Stomach (tissue), 4 donors: ENCODE data around the gene SNN.

Experiments
- CTCF ChIP-seq, 7 experiments: fragments of 450-650 bp in 4 of 7; fragments of 200-600 bp in 3 of 7; sonication (generic) in 3 of 7; IDR thresholded peaks; one replicate each; pipeline ENCODE4 v1.5.1; 2016 to 2019; ENCODE audit warnings: antibody characterized with exemption in 7 of 7, control low read depth in 2 of 7, mild to moderate bottlenecking in 1 of 7
- POLR2A ChIP-seq, 4 donors: fragments of 450-650 bp; IDR thresholded peaks; one replicate each; pipeline ENCODE4 v1.6.1; 2016; ENCODE audit warnings: antibody characterized with exemption in 4 of 4, control low read depth in 2 of 4, mild to moderate bottlenecking in 1 of 4, moderate library complexity in 1 of 4
- POLR2AphosphoS5 ChIP-seq, 3 donors: sonication (generic); formaldehyde crosslinking; IDR thresholded peaks; one replicate each; pipeline ENCODE4 v1.6.1; 2016; ENCODE audit warnings: antibody characterized with exemption in 3 of 3

GRCh38 chr16:11642765-11643116, 25.5 kb upstream of the SNN start:
- no peak for TF ChIP-seq POLR2A (IDR thresholded peaks at IDR 0.05)
- TF ChIP-seq CTCF (IDR thresholded peaks at IDR 0.05), result no peak
- no peak for TF ChIP-seq POLR2AphosphoS5 (IDR thresholded peaks at IDR 0.05)
